HG03432 (cell line): ENCODE results near the gene FBXO39.
"Not testable (repeated sequence)": the region's sequence is repeated elsewhere in the genome, so short reads cannot be mapped to it uniquely, and the experiment has no call there.

ENCODE experiments used
- ATAC-seq: cut with Tn5 transposase; IDR thresholded peaks from one replicate; pipeline ENCODE4 v1.9.1; 2021; ENCODE audit warnings: mild to moderate bottlenecking, moderate library complexity; ENCODE audit not compliant: unreplicated experiment

FBXO39 gene

GRCh38 chr17:6775871-6776405 lies at the start of gene FBXO39:
Gene FBXO39, plus strand, starts transcription at chr17:6776215. Its CDS starts 3,654 bp downstream, at chr17:6779869.
- no peak for ATAC-seq

GRCh38 chr17:6729531-6729930 lies 46.5 kb upstream of the FBXO39 start:
- no peak for ATAC-seq

DNA sequence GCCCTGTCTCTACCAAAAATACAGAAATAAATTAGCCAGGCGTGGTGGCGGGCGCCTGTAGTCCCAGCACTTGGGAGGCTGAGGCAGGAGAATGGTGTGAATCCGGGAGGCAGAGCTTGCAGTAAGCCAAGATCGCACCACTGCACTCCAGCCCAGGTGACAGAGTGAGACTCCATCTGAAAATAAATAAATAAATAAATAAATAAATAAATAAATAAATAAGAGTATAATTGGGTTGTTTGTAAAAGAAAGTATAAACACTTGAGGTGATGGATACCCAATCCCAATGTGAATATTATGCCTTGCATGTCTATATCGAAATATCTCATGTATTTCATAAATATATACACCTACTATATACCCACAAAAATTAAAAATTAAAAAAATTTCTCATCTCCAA lies 29.4 kb upstream of the FBXO39 start:
- ATAC-seq: not testable (repeated sequence)

DNA sequence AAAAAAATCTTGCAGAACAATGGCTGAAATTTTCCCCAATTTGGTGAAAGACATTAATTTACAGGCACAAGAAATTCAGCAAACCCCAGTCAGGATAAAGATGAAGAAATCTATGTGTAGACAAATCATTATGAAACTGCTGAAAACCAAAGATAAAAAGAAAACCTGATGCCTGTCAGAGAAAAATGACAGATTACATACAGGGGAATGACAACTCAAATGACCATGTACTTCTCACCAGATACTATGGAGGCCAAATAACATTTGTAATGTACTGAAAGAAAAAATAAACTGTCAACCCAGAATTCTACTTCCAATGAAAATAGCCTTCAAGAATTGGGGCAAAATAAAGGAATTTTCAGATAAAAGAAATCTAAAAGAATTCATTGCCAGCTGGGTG lies 27.4 kb upstream of the FBXO39 start:
- no peak for ATAC-seq

- ATAC-seq: no peak
Observed at GRCh38 chr17:6749519-6749918, 26.5 kb upstream of the FBXO39 start.

- ATAC-seq: no peak
Observed at GRCh38 chr17:6752068-6752909, 23.7 kb upstream of the FBXO39 start.

GRCh38 chr17:6753006-6753445 lies 23.0 kb upstream of the FBXO39 start:
- no peak for ATAC-seq

DNA sequence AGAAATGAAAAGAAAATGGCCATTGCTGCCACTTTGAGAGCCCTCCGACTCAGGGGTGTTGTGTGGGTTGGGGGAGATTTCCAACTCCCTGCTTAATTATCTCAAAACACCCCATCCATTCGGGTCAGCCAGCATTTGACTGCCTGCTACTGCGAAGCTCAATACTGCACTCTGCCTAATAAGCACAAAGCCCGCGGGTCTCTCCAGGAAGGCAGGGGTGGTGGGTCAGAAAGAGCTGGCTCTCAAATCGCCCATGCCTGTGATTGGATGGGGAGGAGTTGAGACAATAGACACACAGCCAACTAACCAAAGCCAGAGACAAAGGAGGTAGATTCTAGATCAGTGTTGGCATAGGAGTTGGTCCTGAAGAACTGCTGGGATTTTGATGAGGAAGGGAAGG lies 22.5 kb upstream of the FBXO39 start:
- no peak for ATAC-seq

DNA sequence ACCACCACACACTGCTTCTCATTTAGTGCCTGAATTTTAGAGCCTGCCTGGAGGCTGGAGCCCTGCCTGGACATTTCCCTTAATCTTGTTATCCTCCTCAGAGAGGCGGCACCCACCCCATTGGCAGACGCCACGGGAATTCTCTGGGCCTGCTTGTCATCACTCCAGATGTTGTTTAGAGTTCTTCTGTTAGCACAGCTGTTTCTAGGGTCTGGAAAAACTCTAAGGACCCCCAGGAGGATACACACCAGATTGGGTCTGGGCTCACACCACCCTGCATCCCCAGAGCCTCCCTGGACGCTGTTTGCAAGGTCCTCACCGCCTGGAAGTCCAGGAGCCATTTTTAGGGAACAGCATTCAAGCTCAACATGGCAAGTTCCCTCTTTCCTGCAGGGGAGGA lies 20.7 kb upstream of the FBXO39 start:
- no peak for ATAC-seq

GRCh38 chr17:6755731-6756184 lies 20.3 kb upstream of the FBXO39 start, which contains the start of gene XAF1:
Gene XAF1, plus strand, starts transcription at chr17:6756046. Its CDS starts 33 bp downstream, at chr17:6756079.
- peak; percentile 44 for ATAC-seq

DNA sequence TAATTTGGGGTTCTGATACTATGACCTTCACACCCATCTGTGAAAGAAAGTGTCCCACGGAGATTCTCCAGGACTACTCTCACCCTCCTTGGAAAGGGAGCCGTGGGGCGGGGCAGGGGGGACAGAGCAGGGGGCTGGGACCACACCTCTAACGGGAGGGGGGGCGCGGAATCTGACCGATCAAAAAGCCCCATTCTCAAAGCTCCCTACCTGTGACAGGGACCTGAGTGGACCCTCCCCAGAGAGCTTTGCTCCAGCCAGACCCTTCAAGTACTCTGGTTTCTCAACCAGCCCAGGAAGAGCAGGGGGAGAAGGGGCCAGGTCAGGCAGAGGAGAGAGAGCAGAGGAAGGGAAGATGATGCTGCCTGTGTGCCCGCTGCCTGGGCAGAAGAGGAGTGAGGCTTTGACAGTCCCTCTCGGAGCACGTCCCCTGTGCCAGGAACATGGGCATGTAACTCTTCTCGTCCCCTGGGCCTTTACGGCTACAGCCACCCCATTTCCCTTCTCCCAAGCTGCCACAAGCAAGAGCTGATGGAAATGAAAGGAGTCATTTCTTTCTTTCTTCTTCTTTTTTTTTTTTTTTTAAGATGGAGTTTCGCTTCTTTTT lies 19.5 kb upstream of the FBXO39 start:
- no peak for ATAC-seq

- no peak for ATAC-seq
Observed at GRCh38 chr17:6757747-6758146, 18.3 kb upstream of the FBXO39 start.

- no peak for ATAC-seq
Observed at GRCh38 chr17:6761779-6762178, 14.2 kb upstream of the FBXO39 start.

DNA sequence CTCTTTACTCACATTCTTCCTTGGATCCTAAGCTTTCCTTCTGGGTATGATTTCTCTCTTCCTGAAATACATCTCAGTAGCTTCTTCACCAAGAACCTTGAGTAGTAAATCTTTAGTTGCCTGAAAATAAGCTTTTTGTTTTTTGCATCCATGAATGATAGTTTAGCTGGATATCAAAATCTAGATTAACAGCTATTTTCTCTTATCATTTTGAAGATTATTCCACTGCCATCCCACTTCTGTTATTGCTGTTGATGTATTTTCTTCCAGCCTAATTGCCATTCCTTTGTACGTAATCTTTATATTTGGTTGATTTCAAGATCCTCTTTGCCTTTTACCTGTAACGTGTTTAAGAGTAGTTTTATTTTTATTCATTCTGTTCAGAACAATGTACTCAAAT lies 7.6 kb upstream of the FBXO39 start:
- ATAC-seq: no peak

DNA sequence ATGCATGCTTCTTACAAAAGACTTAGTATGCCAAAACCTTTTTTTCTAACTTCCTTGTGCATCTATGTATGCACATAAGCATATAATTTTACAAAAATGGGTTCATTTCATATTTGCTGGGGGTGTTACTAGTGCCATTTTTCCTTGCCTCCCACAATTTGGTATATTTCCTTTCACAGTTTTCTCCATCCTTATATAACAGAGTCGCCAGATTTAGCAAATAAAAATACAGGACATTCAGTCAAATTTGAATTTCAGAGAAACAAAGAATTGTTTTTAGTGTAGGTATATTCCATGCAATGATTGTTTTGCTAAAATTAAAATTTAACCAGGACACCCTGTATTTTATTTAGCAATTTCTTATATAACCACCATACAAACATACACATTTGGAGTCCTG lies 4.0 kb upstream of the FBXO39 start:
- no peak for ATAC-seq

DNA sequence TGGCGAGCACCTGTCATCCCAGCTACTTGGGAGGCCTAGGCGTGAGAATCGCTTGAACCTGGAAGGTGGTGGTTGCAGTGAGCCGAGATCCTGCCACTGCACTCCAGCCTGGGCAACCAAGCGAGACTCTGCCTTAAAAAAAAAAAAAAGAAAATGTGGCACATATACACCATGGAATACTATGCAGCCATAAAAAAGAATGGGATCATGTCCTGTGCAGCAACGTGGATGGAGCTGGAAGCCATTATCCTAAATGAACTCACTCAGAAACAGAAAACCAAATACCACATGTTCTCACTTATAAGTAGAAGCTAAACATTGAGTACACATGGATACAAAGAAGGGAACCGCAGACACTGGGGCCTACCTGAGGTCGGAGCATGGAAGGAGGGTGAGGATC lies 1.1 kb upstream of the FBXO39 start:
- not testable (repeated sequence) for ATAC-seq

DNA sequence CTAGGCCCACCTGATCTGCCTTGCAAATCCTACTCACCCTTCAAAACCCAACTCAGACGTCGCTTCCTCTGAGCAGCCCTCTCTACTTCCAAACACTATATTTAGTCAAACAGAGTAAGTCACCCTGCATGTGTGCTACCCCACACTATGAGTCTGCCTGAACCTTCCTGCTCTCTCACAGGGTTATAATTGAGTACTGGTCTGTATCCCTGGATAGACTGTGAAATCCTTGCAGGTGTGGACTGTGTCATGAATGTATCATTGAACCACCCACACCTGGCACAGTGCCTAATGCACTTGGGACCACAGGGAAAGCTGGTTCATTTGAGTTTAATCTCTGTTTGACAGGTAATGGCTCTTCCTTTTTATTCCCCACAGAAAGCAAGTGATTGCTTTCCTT lies 3.4 kb downstream of the FBXO39 start:
- no peak for ATAC-seq

- ATAC-seq: no peak
Observed at GRCh38 chr17:6780001-6780400, 4.0 kb downstream of the FBXO39 start.

GRCh38 chr17:6780886-6781285 lies 4.9 kb downstream of the FBXO39 start:
- no peak for ATAC-seq

- no peak for ATAC-seq
Observed at GRCh38 chr17:6782244-6782643, 6.2 kb downstream of the FBXO39 start.

GRCh38 chr17:6786618-6787017 lies 10.6 kb downstream of the FBXO39 start:
- no peak for ATAC-seq
